KMS-11 (cell line): ENCODE results near the gene PLCG2.
"Not testable (repeated sequence)": the region's sequence is repeated elsewhere in the genome, so short reads cannot be mapped to it uniquely, and the experiment has no call there.

Experiments used
- H2AFZ ChIP-seq: fragments of 200-600 bp; sonication (generic); 2 replicates; pipeline ENCODE4 v1.6.1; 2016; ENCODE audit warnings: antibody characterized with exemption, mixed run types, low read depth
- H3K27ac ChIP-seq: fragments of 200-600 bp; sonication (generic); 2 replicates; pipeline ENCODE4 v1.6.1; 2016; ENCODE audit warnings: mild to moderate bottlenecking, mixed run types
- H3K27me3 ChIP-seq: fragments of 200-600 bp; sonication (generic); 2 replicates; pipeline ENCODE4 v1.6.1; 2017; ENCODE audit warnings: mild to moderate bottlenecking, low read depth, mixed run types, moderate library complexity; ENCODE audit not compliant: insufficient read depth
- H3K36me3 ChIP-seq: fragments of 200-600 bp; sonication (generic); 2 replicates; pipeline ENCODE4 v1.6.1; 2017; ENCODE audit warnings: mild to moderate bottlenecking, mixed run types; ENCODE audit not compliant: insufficient read depth
- H3K4me1 ChIP-seq: fragments of 200-600 bp; sonication (generic); 2 replicates; pipeline ENCODE4 v1.6.1; 2016; ENCODE audit warnings: mild to moderate bottlenecking, low read depth, mixed run types; ENCODE audit not compliant: poor library complexity, severe bottlenecking
- H3K4me2 ChIP-seq: fragments of 200-600 bp; sonication (generic); 2 replicates; pipeline ENCODE4 v1.7.0; 2016; ENCODE audit warnings: mild to moderate bottlenecking, mixed run types
- H3K4me3 ChIP-seq: fragments of 200-600 bp; sonication (generic); IDR thresholded peaks from 2 replicates; pipeline ENCODE4 v1.6.1; 2017; ENCODE audit warnings: low read depth, low read length, mixed read lengths; ENCODE audit not compliant: insufficient read depth
- H3K79me2 ChIP-seq: fragments of 200-600 bp; sonication (generic); 2 replicates; pipeline ENCODE4 v1.6.1; 2016; ENCODE audit warnings: low read depth, mixed run types; ENCODE audit not compliant: insufficient read depth
- H3K9ac ChIP-seq: fragments of 200-600 bp; sonication (generic); 2 replicates; pipeline ENCODE4 v1.6.1; 2016; ENCODE audit warnings: mild to moderate bottlenecking, mixed run types
- H4K20me1 ChIP-seq: fragments of 200-600 bp; sonication (generic); 2 replicates; pipeline ENCODE4 v1.6.1; 2016; ENCODE audit warnings: mild to moderate bottlenecking, mixed run types; ENCODE audit not compliant: insufficient read depth
- TF ChIP-seq, protein P1 (sequence below): fragments of 200-600 bp; sonication (generic); conservative IDR thresholded peaks from 2 replicates; pipeline ENCODE4 v1.6.1; 2017; ENCODE audit warnings: low read depth, mild to moderate bottlenecking, antibody characterized with exemption, low read length, moderate library complexity, mixed read lengths

Gene PLCG2

DNA sequence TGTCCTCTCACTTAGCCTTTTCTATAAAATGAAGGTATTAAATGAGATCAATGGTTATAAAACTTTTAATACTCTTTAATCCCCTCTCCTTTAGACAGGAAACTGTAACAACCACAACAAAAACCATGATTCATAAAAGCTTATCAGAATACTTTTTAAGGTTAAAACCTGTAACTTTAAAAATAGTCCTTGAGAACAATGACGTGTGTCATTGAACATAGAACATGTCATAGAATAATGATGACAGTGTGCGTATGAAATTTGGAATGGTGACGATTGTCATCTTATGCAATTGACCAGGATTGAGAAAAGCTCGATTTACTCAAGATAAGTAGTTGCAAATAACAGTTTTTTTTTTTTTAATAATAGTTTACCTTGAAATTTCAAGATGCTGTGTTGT is 94.1 kb downstream of the PLCG2 start:
- H3K4me1 ChIP-seq: peaks cover 5% of the 10 kb centered on the region
- H4K20me1 ChIP-seq: no peaks in the 10 kb centered on the region
- TF ChIP-seq, protein P1, sequence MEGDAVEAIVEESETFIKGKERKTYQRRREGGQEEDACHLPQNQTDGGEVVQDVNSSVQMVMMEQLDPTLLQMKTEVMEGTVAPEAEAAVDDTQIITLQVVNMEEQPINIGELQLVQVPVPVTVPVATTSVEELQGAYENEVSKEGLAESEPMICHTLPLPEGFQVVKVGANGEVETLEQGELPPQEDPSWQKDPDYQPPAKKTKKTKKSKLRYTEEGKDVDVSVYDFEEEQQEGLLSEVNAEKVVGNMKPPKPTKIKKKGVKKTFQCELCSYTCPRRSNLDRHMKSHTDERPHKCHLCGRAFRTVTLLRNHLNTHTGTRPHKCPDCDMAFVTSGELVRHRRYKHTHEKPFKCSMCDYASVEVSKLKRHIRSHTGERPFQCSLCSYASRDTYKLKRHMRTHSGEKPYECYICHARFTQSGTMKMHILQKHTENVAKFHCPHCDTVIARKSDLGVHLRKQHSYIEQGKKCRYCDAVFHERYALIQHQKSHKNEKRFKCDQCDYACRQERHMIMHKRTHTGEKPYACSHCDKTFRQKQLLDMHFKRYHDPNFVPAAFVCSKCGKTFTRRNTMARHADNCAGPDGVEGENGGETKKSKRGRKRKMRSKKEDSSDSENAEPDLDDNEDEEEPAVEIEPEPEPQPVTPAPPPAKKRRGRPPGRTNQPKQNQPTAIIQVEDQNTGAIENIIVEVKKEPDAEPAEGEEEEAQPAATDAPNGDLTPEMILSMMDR: no peak
- no peaks in the 10 kb centered on the region for H3K36me3 ChIP-seq
- no peaks in the 10 kb centered on the region for H3K79me2 ChIP-seq
- no peak overlapping the region for H3K4me3 ChIP-seq
- H3K27ac ChIP-seq: no peak overlapping the region
- no peaks in the 10 kb centered on the region for H3K27me3 ChIP-seq
- no peak overlapping the region for H3K4me2 ChIP-seq
- no peak overlapping the region for H2AFZ ChIP-seq
- no peak overlapping the region for H3K9ac ChIP-seq

DNA sequence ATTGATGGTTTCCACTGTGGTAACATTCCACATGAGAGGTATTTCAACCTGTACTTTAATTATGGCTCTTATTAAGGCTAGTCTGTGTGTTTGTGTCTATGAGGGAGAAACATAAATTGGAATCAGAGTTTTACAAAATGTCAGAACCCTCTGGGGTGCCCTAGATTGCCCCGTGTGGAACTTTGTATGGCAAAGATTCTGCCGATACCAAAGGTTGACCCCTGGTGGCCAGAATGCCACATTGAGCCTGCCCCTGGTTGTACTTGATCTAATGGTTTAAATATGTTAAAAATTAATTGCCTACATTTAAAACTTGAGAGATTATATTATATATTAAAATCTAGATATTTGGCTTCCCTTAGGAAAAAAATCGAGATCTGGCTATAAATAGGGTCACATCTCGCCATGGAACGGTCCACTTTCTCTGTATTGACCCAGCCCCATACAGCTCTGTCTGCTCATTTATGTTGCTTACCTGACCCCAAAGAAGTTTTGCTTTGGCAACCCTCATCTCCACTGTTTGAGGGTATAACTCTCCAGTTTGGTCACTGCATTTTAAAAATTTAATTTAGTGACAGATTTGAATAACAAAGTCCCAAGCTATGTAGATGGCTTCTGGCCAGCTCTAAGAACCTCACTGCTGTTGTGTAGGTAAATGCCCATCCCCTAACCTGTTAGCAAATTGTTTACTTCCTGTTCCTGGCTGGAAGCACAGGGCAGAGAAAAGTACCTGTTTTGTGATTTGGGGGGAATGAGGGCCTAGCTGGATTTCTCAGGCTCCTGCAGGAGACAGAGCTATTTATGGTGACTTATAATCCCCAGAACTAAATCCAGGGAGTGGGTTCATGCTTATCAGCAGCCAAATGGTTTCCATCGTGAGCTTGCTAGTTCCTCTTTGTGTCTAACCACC is 95.0 kb downstream of the PLCG2 start:
- Histone ChIP-seq H3K27me3 (no peaks in the 10 kb centered on the region), H3K27ac (no peak overlapping the region), H3K36me3 (no peaks in the 10 kb centered on the region), H2AFZ (no peak overlapping the region), H3K4me2 (no peak overlapping the region), H3K4me3 (no peak overlapping the region), H4K20me1 (no peaks in the 10 kb centered on the region), H3K9ac (no peak overlapping the region), H3K79me2 (no peaks in the 10 kb centered on the region), H3K4me1 (peaks cover 5% of the 10 kb centered on the region)
- TF ChIP-seq, protein P1: peak; percentile 84

DNA sequence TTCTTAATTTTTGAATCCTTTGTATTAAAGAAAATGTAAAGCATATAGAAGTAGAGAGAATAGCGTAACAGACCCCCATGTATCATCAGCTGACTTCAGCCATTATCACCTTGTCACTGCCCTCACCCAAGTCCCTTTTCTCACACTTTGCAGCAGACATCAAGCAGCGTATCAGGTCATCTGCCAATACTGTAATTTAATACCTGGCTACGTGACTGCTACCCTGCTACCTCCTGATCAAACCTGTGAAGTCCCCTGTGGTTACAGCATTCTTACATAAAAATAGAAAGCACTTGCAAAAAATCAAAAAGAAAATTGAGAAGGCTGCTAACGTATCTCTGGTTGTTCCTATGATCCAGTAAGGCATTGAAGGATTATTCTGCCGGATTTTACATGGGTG is 96.4 kb downstream of the PLCG2 start:
- TF ChIP-seq, protein P1: no peak
- no peak overlapping the region for H3K4me2 ChIP-seq

DNA sequence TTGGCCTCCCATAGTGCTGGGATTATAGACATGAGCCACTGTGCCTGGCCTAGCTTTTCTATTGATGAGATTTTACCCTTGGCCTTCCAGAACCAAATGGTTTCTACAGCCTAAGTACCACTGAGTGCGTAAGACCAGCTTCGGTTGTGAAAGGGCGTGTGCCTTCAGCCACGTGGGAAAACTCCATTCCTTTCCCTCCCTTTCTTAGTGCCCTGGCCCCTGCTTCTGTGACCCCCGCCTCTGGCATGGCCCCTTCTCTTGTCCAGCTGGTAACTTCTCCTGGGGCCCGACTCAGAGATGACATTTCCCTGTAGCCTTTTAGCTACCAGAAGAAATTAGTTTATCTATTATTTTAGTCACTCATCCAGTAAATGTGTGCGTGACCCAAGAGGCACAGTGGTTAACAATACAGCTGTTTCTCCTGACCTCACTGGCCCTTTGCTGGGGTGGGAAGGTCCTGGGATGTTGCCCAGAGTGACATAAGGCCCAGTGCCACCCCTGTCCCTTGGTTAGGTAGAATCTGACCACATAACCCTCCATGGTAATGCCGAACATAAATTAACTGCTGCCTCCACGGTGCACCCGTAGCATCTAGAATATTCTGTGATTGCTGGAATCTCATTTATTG is 97.3 kb downstream of the PLCG2 start:
- TF ChIP-seq, protein P1: no peak
- Histone ChIP-seq H3K27ac (no peak overlapping the region), H3K36me3 (no peaks in the 10 kb centered on the region), H3K79me2 (no peaks in the 10 kb centered on the region), H4K20me1 (no peaks in the 10 kb centered on the region), H3K4me1 (peaks cover 5% of the 10 kb centered on the region), H2AFZ (no peak overlapping the region), H3K4me2 (no peak overlapping the region), H3K27me3 (no peaks in the 10 kb centered on the region), H3K4me3 (no peak overlapping the region), H3K9ac (no peak overlapping the region)

More for the DNA sequence above, 96.4 kb downstream of the PLCG2 start:
- Histone ChIP-seq H3K4me3 (no peak overlapping the region), H4K20me1 (no peaks in the 10 kb centered on the region), H3K27ac (no peak overlapping the region), H3K4me1 (peaks cover 5% of the 10 kb centered on the region), H3K9ac (no peak overlapping the region), H3K36me3 (no peaks in the 10 kb centered on the region), H2AFZ (no peak overlapping the region), H3K27me3 (no peaks in the 10 kb centered on the region), H3K79me2 (no peaks in the 10 kb centered on the region)

DNA sequence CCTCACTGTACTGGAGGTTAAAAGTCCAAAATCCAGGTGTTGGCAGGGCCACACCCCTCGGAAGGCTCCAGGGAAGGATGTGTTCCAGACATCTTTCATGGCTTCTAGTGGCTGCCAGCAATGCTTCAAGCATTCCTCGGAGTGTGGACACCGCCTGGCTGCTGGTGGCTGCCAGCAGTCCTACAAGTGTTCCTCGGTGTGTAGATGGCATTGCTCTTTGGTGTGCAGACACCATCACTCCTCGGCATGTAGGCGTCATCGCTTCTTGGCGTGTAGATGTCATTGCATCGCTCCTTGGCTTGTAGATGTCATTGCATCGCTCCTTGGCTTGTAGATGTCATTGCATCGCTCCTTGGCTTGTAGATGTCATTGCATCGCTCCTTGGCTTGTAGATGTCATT is 98.4 kb downstream of the PLCG2 start:
- not testable (repeated sequence) for H3K27ac ChIP-seq, H3K27me3 ChIP-seq, H3K79me2 ChIP-seq, H3K4me3 ChIP-seq, H4K20me1 ChIP-seq, H3K36me3 ChIP-seq, H3K4me1 ChIP-seq, H2AFZ ChIP-seq, H3K4me2 ChIP-seq, H3K9ac ChIP-seq
